GM12878 (cell line): ENCODE data around the gene TRPM3. TPM values are rescaled to one million over a fixed set of nuclear protein-coding genes. Genes with fewer than 3 reads are reported as not detected.

Experiments used
- ATAC-seq: fragments of 200-7000 bp; cut with Tn5 transposase; 3 replicates; pipeline ENCODE4 v1.9.1; 2020; ENCODE audit warnings: mild to moderate bottlenecking, moderate library complexity
- BruUV-seq: library from RNA; stranded (reverse); fragments of 400-500 nt; replicated peaks from 2 replicates; lab custom pipeline; 2021; lab: Mats Ljungman, UMichigan
- CTCF ChIA-PET: fragments of 300-600 bp; sonication (Branson Sonifier 250); formaldehyde crosslinking; extraction: SDS; loops from one replicate; lab custom pipeline; 2021; ENCODE audit warnings: inconsistent platforms; lab: Yijun Ruan, JAX
- POLR2A ChIA-PET: fragments of 350-600 bp; formaldehyde crosslinking; extraction: SDS; loops from one replicate; lab custom pipeline; 2021; ENCODE audit warnings: inconsistent platforms; lab: Charles Lee
- RAD21 ChIA-PET: fragments of 300-600 bp; sonication (Branson Sonifier 250); formaldehyde crosslinking; loops from one replicate; lab custom pipeline; 2023; ENCODE audit warnings: antibody characterized with exemption; ENCODE audit not compliant: unreplicated experiment; lab: Charles Lee
- SMC1A ChIA-PET: fragments of 300-600 bp; sonication (Branson Sonifier 250); formaldehyde crosslinking; loops from one replicate; lab custom pipeline; 2023; ENCODE audit not compliant: unreplicated experiment, uncharacterized antibody; lab: Charles Lee
- DNase-seq: peaks from one replicate; pipeline ENCODE4 v3.0.0-alpha.2; 2011; ENCODE audit warnings: low read depth, low spot score
- FAIRE-seq: peaks from 3 replicates; lab custom pipeline; 2011; peaks lifted over from hg19 to GRCh38; lab: Jason Lieb, UNC
- H2AFZ ChIP-seq: 2 replicates; pipeline ENCODE4 v1.6.0; 2011; ENCODE audit warnings: low read depth, low read length, control low read depth; ENCODE audit not compliant: control insufficient read depth
- H3K27ac ChIP-seq: 2 replicates; pipeline ENCODE4 v1.5.1; 2011; ENCODE audit warnings: control low read depth; ENCODE audit not compliant: control insufficient read depth, insufficient read depth
- H3K27me3 ChIP-seq, 2 experiments: replicated peaks in 1 of 2; 2 replicates each; pipeline versions ENCODE4 v1.6.0 to v1.6.1; 2011; ENCODE audit warnings: low read length in 1 of 2; ENCODE audit not compliant: control insufficient read depth in 2 of 2, insufficient read depth in 2 of 2
- H3K36me3 ChIP-seq, 2 experiments: 2 replicates each; pipeline ENCODE4 v1.5.1; 2011; ENCODE audit warnings: low read length in 1 of 2; ENCODE audit not compliant: control insufficient read depth in 2 of 2, insufficient read depth in 2 of 2
- H3K4me1 ChIP-seq: 2 replicates; pipeline ENCODE4 v1.6.1; 2011; ENCODE audit warnings: mild to moderate bottlenecking, low read length, moderate library complexity, mixed read lengths; ENCODE audit not compliant: control insufficient read depth, insufficient read depth
- H3K4me2 ChIP-seq: 2 replicates; pipeline ENCODE4 v1.6.0; 2011; ENCODE audit warnings: control low read depth; ENCODE audit not compliant: control insufficient read depth, insufficient read depth
- H3K4me3 ChIP-seq: fragments of 200-600 bp; sonication (generic); 2 replicates; pipeline ENCODE4 v1.5.1; 2016
- H3K79me2 ChIP-seq: 2 replicates; pipeline ENCODE4 v1.6.0; 2011; ENCODE audit warnings: low read length; ENCODE audit not compliant: control insufficient read depth, insufficient read depth
- H3K9ac ChIP-seq: 2 replicates; pipeline ENCODE4 v1.8.0; 2011; ENCODE audit warnings: low read length, control low read depth, mixed read lengths; ENCODE audit not compliant: control insufficient read depth, insufficient read depth
- H3K9me3 ChIP-seq: replicated peaks from 3 replicates; pipeline ENCODE4 v1.5.1; 2011; ENCODE audit warnings: mild to moderate bottlenecking, low read length; ENCODE audit not compliant: control insufficient read depth, insufficient read depth
- H4K20me1 ChIP-seq: 2 replicates; pipeline ENCODE4 v1.6.0; 2011; ENCODE audit not compliant: control insufficient read depth, insufficient read depth
- CBFB ChIP-seq: IDR thresholded peaks from 2 replicates; pipeline ENCODE4 v1.6.1; 2016; ENCODE audit warnings: antibody characterized with exemption, low read depth
- CEBPB ChIP-seq, 2 experiments: fragments of 150-350 bp in 1 of 2; IDR thresholded peaks; 2 replicates each; pipeline ENCODE4 v1.6.1; 2012 to 2014; ENCODE audit warnings: low read depth in 2 of 2, low read length in 2 of 2, borderline replicate concordance in 1 of 2, inconsistent platforms in 1 of 2
- DPF2 ChIP-seq: fragments of 450-650 bp; IDR thresholded peaks from 2 replicates; pipeline ENCODE4 v1.6.1; 2017; ENCODE audit warnings: mild to moderate bottlenecking
- PAX8 ChIP-seq: fragments of 450-650 bp; IDR thresholded peaks from 2 replicates; pipeline ENCODE4 v1.6.1; 2017; ENCODE audit warnings: mild to moderate bottlenecking, moderate library complexity
- PRDM15 ChIP-seq: fragments of 450-650 bp; formaldehyde crosslinking; IDR thresholded peaks from 2 replicates; pipeline ENCODE4 v1.4.0; 2020; ENCODE audit warnings: mild to moderate bottlenecking, moderate library complexity
- SP1 ChIP-seq: IDR thresholded peaks from one replicate; pipeline ENCODE4 v1.6.1; 2011; ENCODE audit warnings: low read depth, low read length
- SRF ChIP-seq, 2 experiments: IDR thresholded peaks; 2 replicates each; pipeline ENCODE4 v1.6.1; 2011; ENCODE audit warnings: low read depth in 2 of 2, low read length in 2 of 2, mild to moderate bottlenecking in 1 of 2, moderate library complexity in 1 of 2
- SUPT20H ChIP-seq: IDR thresholded peaks from 2 replicates; pipeline ENCODE4 v1.6.1; 2011; ENCODE audit warnings: low read depth, mild to moderate bottlenecking, low read length, moderate library complexity, borderline replicate concordance; ENCODE audit not compliant: control insufficient read depth
- ZNF217 ChIP-seq: fragments of 450-650 bp; IDR thresholded peaks from 2 replicates; pipeline ENCODE4 v1.6.1; 2017; ENCODE audit warnings: antibody characterized with exemption, mild to moderate bottlenecking
- ZZZ3 ChIP-seq: IDR thresholded peaks from 2 replicates; pipeline ENCODE4 v1.6.1; 2011; ENCODE audit warnings: low read depth; ENCODE audit not compliant: control insufficient read depth, insufficient read length
- WGBS: methylation state at CpG from one replicate; pipeline ENCODE4 v1.1.6; 2016; ENCODE audit warnings: low lambda C conversion rate; ENCODE audit not compliant: insufficient replicate concordance, insufficient coverage; ENCODE audit errors: missing lambda C conversion rate; 5-methylcytosine and 5-hydroxymethylcytosine counted together
- in situ Hi-C: fragments of 300-500 bp; cut with MboI; formaldehyde crosslinking; loops from 9 replicates; pipeline ENCODE4 v1.14.3; 2018; ENCODE audit warnings: mixed read lengths
- intact Hi-C: fragments of 100-400 bp; cut with micrococcal nuclease; formaldehyde crosslinking; loops from one replicate; pipeline ENCODE4 v1.14.2; 2022; ENCODE audit not compliant: unreplicated experiment
- polyA plus RNA-seq, 11 experiments: library from polyadenylated mRNA; depleted of rRNA in 4 of 11; unstranded in 6 of 11; stranded (reverse) in 5 of 11; fragments of >200 nt; fragmentation: Nextera tagmentation in 4 of 11; fragmentation: Illumina TruSeq in 1 of 11; extraction: Ambion mirVana in 4 of 11; extraction: Trizol in 1 of 11; gene quantifications; 1 replicate in 1 of 11; 2 replicates in 10 of 11; pipeline versions ENCODE4 v1.2.1 to v1.2.3, GENCODE V29; 2011 to 2016; ENCODE audit warnings: inconsistent platforms in 2 of 11, missing spikeins in 2 of 11, low read depth in 1 of 11
- total RNA-seq, 4 experiments: library from RNA; depleted of rRNA in 3 of 4; stranded (reverse); fragments of >200 nt in 3 of 4; fragmentation: Illumina TruSeq in 1 of 4; extraction: Trizol in 1 of 4; gene quantifications; 2 replicates each; pipeline versions ENCODE4 v1.2.1 to v1.2.3, GENCODE V29; 2013 to 2021

Gene TRPM3
- total and polyA plus RNA-seq, 10 of the 15 experiments (the other 5 are each of a cell fraction or from before 2014, with no cell fraction given), result not detected

DNA sequence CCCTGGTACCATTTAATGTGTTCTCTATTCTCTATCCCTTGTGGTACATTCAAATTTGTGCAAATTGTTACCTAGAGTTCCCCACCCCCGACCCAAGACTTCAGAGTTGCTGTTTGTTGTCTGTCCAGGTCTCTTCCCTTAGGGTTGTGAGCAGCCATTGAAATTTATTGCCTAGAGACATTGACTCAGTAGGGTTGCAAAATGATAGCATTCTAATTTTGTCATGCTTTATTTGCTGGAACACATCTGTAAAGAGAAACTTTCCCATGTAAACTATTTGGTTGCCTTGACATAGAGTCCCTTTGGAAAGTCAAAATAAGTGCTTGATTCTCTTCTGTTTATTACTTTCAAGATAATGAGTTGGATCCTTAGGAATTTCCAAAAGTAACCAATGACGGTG is 615.3 kb downstream of the TRPM3 start:
- H3K9ac ChIP-seq, result no peak overlapping the region
- intact Hi-C loops, result no loop called here
- BruUV-seq, result no TSS peak
- POLR2A ChIA-PET, result no interaction called here
- DNase-seq, result no peak
- no peak overlapping the region for H3K4me2 ChIP-seq
- no peaks in the 10 kb centered on the region for H3K79me2 ChIP-seq
- H3K4me3 ChIP-seq, result no peak overlapping the region
- no peaks in the 10 kb centered on the region for H3K4me1 ChIP-seq
- H2AFZ ChIP-seq, result no peak overlapping the region
- CTCF ChIA-PET, result interaction anchor here (1.2 kb wide), 1 partner anchor 100 kb away, joined by 3 read pairs; no protein-coding TSS in a partner anchor
- 50% methylated on average over 2 of the region's 2 CpGs for WGBS
- FAIRE-seq, result no peak
- SMC1A ChIA-PET, result no interaction called here
- in situ Hi-C loops, result no loop called here
- H4K20me1 ChIP-seq, result no peaks in the 10 kb centered on the region
- RAD21 ChIA-PET, result no interaction called here
- no peak overlapping the region for H3K27ac ChIP-seq
- ATAC-seq, result no peak
- H3K27me3 ChIP-seq, result no peaks in the 10 kb centered on the region
- H3K9me3 ChIP-seq, result no peaks in the 10 kb centered on the region
- H3K36me3 ChIP-seq, result no peaks in the 10 kb centered on the region
- no peak for TF ChIP-seq PAX8
- TF ChIP-seq SRF (IDR thresholded peaks at IDR 0.05; ENCODE audit: low read depth in 2 of 2, low read length in 2 of 2), result no peak
- TF ChIP-seq DPF2, result no peak
- no peak for TF ChIP-seq ZZZ3
- no peak for TF ChIP-seq ZNF217
- TF ChIP-seq SUPT20H, result no peak
- no peak for TF ChIP-seq CBFB
- TF ChIP-seq CEBPB (IDR thresholded peaks at IDR 0.05; ENCODE audit: borderline replicate concordance in 1 of 2, low read depth in 2 of 2, low read length in 2 of 2), result no peak
- TF ChIP-seq SP1, result no peak

DNA sequence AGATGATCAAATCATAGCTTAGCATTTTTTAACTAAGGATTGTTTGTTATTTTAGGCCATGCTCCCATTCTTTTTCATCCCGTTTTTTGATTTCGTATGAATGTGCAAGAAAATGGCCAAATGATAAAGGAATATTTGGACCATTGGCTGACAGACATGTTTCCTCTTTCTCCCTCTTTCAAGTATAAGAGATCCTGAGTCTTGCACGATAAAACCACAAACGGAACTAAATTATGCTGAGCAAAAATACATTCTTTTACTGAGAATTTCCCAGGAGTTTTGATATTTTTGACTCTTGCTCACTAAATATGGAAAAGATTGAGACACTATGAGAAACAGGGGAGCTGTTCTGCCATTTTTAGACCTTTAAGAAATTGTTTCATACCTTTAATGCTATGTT is 616.6 kb downstream of the TRPM3 start:
- CTCF ChIA-PET, result interaction anchor here (0.6 to 1.9 kb wide), 10 partner anchors 8 to 97 kb away, joined by 3 to 12 read pairs (median 4); no protein-coding TSS in a partner anchor
- Histone ChIP-seq H3K27ac (no peak overlapping the region), H2AFZ (no peak overlapping the region), H3K4me3 (no peak overlapping the region), H3K9me3 (no peaks in the 10 kb centered on the region), H3K27me3 (no peaks in the 10 kb centered on the region), H4K20me1 (no peaks in the 10 kb centered on the region), H3K79me2 (no peaks in the 10 kb centered on the region), H3K4me2 (no peak overlapping the region), H3K9ac (no peak overlapping the region), H3K36me3 (no peaks in the 10 kb centered on the region), H3K4me1 (no peaks in the 10 kb centered on the region)
- SMC1A ChIA-PET, result interaction anchor here (1.0 to 1.3 kb wide), 3 partner anchors 10 to 97 kb away, joined by 3 to 8 read pairs (median 3); no protein-coding TSS in a partner anchor
- in situ Hi-C loops, result no loop called here
- POLR2A ChIA-PET, result interaction anchor here (0.7 kb wide), 1 partner anchor 183 kb away, joined by 3 read pairs; no protein-coding TSS in a partner anchor
- no TSS peak for BruUV-seq
- whole genome bisulfite sequencing, result 0% methylated on average over 4 of the region's 4 CpGs
- RAD21 ChIA-PET, result interaction anchor here (1.3 kb wide), 1 partner anchor 96 kb away, joined by 3 read pairs; no protein-coding TSS in a partner anchor
- DNase-seq, result no peak
- intact Hi-C loops, result no loop called here
- no peak for FAIRE-seq
- ATAC-seq, result no peak
- TF ChIP-seq PRDM15 (CRISPR knock-in tag), result no peak
